Measurements from ENCODE around the gene CREBBP.

DNA sequence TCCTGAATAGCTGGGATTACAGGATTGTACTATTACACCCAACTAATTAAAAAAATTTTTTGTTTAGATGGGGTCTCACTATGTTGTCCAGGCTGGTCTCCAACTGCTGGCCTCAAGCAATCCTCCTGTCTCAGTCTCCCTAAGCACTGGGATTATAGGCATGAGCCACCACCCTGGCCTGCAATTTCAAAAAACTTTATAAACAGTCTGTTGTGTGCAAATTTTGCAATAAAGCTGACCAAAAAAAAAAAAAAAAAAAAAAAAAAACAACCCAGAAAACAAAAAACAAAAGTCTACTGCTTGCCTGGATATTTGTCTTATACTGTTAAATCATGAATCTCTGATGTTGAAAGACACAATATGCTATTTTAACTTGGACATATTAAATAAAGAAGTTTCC, 4.4 kb downstream of the CREBBP start:
- TF ChIP-seq CTCF (IDR thresholded peaks at IDR 0.05; ENCODE audit: insufficient read depth, low read depth, low read length) (no peak), EZH2 (IDR thresholded peaks at IDR 0.05; ENCODE audit: insufficient read depth, low read length) (no peak)

All from astrocyte (in vitro differentiated cells and primary cell).